ENCODE results near the gene PES1.
"Not testable (repeated sequence)": the region's sequence is repeated elsewhere in the genome, so short reads cannot be mapped to it uniquely, and the experiment has no call there.

The PES1 gene

DNA sequence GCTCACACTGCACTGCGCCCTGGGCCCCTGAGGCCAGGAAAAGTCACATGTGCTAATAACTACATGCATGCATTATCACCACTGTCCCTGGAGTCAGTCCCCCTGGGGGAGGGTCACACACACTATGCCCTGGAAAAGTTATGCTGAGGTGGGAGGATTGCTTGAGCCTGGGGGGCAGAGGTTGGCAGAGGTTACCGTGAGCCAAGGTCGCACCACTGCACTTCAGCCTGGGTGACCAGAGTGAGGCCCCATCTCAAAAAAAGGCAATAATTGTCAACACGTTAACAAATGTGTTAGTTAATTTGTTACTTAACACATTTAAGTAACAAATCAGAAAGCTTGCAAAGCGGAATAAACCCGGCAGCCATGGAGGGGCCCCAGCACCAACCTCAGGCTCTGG, 31.8 kb downstream of the PES1 start:
- peaks cover 19% of the 10 kb centered on the region for H3K4me1 ChIP-seq (ENCODE audit: insufficient read depth, insufficient read length)
- H3K9me3 ChIP-seq (ENCODE audit: insufficient read depth, low read length) = no peaks in the 10 kb centered on the region
- no peak for DNase-seq (ENCODE audit: low read depth, low spot score)
- no peak for TF ChIP-seq SUZ12 (IDR thresholded peaks at IDR 0.05; ENCODE audit: extremely low read depth, insufficient read depth, insufficient read length)
- no peak for TF ChIP-seq YY1 (IDR thresholded peaks at IDR 0.05; ENCODE audit: insufficient read depth, insufficient read length)
- no peak for TF ChIP-seq ZNF274 (IDR thresholded peaks at IDR 0.05; ENCODE audit: low read depth, low read length)
- no peak overlapping the region for H3K4me3 ChIP-seq (ENCODE audit: insufficient read length, low read depth)
- peak overlapping the region; percentile 51 for H3K9ac ChIP-seq (ENCODE audit: insufficient read length, low read depth)
- H3K27me3 ChIP-seq (ENCODE audit: insufficient read depth, insufficient read length) = no peaks in the 10 kb centered on the region
- H3K36me3 ChIP-seq (ENCODE audit: insufficient read depth, insufficient read length, low read length) = no peaks in the 10 kb centered on the region

DNA sequence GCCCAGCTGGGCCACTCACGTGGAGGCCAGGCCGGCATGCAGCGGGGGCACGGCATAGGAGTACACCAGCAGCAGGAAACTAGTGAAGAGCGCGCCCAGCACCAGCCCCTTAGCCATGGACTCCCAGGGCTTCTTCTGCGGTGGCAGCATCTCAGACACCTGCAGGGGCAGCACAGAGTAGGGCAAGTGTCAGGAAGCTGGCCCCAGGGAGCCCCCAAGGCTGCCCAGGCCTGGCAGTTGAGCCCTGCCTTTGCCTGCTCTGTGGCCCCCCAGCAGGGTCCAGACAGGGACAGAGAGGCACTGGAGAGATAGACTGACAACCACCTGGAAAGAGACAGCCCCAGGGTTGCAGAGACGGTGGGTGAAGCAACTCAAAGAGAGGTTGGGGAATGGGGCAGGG, 34.5 kb downstream of the PES1 start:
- TF ChIP-seq ZNF274 (IDR thresholded peaks at IDR 0.05; ENCODE audit: low read depth, low read length) (no peak), SUZ12 (IDR thresholded peaks at IDR 0.05; ENCODE audit: extremely low read depth, insufficient read depth, insufficient read length) (no peak), YY1 (IDR thresholded peaks at IDR 0.05; ENCODE audit: insufficient read depth, insufficient read length) (no peak)
- Histone ChIP-seq H3K36me3 (ENCODE audit: insufficient read depth, insufficient read length, low read length) (no peaks in the 10 kb centered on the region), H3K4me1 (ENCODE audit: insufficient read depth, insufficient read length) (peaks cover 11% of the 10 kb centered on the region), H3K27me3 (ENCODE audit: insufficient read depth, insufficient read length) (no peaks in the 10 kb centered on the region), H3K4me3 (ENCODE audit: insufficient read length, low read depth) (no peak overlapping the region), H3K9ac (ENCODE audit: insufficient read length, low read depth) (no peak overlapping the region), H3K9me3 (ENCODE audit: insufficient read depth, low read length) (no peaks in the 10 kb centered on the region)
- DNase-seq (ENCODE audit: low read depth, low spot score) = no peak

DNA sequence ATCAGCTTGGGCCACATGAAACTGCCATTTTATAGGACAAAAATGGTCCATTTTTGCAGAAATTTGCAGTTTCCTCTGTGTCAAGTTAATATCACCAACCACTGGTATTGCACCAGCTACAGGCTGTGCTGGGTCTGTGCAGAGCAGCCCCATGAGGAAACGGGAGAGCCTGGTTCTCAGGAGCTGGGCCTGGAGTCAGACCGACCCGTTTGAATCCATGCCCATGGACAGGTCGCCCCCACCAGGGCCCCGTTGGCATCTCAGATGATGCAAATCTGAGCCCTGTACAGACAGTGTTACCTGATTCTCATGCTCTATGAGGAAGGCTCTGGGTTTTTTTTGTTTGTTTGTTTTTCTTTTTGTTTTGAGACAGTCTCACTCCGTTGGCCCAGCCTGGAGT, 35.3 kb downstream of the PES1 start:
- DNase-seq (ENCODE audit: low read depth, low spot score) = no peak
- Histone ChIP-seq H3K4me1 (ENCODE audit: insufficient read depth, insufficient read length) (peaks cover 7% of the 10 kb centered on the region), H3K4me3 (ENCODE audit: insufficient read length, low read depth) (no peak overlapping the region), H3K9me3 (ENCODE audit: insufficient read depth, low read length) (no peaks in the 10 kb centered on the region), H3K9ac (ENCODE audit: insufficient read length, low read depth) (no peak overlapping the region), H3K27me3 (ENCODE audit: insufficient read depth, insufficient read length) (no peaks in the 10 kb centered on the region), H3K36me3 (ENCODE audit: insufficient read depth, insufficient read length, low read length) (no peaks in the 10 kb centered on the region)
- no peak for TF ChIP-seq YY1 (IDR thresholded peaks at IDR 0.05; ENCODE audit: insufficient read depth, insufficient read length)
- no peak for TF ChIP-seq SUZ12 (IDR thresholded peaks at IDR 0.05; ENCODE audit: extremely low read depth, insufficient read depth, insufficient read length)
- TF ChIP-seq ZNF274 (IDR thresholded peaks at IDR 0.05; ENCODE audit: low read depth, low read length) = no peak

DNA sequence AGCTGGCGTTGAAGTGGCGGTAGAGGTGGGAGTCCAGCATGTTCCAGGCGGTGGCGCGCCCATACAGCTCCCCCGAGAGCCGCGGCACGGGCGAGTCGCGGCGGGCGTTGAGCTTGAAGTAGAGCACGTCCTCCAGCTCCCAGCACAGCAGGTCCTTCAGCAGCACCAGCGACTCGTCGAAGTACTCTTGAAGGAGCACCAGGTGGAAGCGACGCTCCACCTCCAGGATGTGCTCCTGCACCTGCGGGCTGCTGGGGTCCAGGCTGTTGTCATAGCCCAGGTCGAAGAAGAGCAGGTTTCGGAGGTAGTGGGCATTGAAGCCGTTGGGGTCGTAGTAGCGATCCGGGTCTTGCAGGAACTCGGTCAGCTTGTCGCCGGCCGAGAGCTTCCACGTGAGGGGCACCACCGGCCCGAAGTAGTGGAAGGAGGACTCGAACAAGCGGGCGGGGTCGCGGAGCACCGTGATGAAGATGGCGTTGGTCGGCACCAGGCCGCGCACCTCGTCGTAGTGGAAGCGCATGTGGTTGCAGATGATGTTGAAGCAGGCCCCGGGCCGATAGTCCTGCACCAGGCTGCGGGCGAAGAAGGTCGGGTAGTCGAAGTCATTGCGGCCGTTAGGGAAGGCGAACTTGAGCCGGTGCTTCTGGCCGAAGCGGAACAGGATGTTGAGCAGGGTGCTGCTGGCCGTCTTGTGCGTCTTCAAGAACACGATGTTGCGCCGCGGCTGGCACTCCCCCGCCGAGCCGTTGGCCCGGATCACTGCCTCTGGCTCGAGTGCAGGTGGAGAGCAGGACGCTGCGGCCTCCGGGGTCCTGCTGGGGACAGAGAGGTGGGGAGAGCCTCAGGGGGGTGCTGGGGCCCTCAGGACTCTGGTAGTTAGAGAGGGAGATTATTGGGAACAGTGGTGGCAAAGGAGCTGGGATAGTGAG, 36.2 kb downstream of the PES1 start:
- H3K36me3 ChIP-seq (ENCODE audit: insufficient read depth, insufficient read length, low read length) = no peaks in the 10 kb centered on the region
- no peak for TF ChIP-seq ZNF274 (IDR thresholded peaks at IDR 0.05; ENCODE audit: low read depth, low read length)
- TF ChIP-seq SUZ12 (IDR thresholded peaks at IDR 0.05; ENCODE audit: extremely low read depth, insufficient read depth, insufficient read length) = no peak
- TF ChIP-seq YY1 (IDR thresholded peaks at IDR 0.05; ENCODE audit: insufficient read depth, insufficient read length) = no peak
- H3K9me3 ChIP-seq (ENCODE audit: insufficient read depth, low read length) = no peaks in the 10 kb centered on the region
- DNase-seq (ENCODE audit: low read depth, low spot score) = no peak
- no peak overlapping the region for H3K9ac ChIP-seq (ENCODE audit: insufficient read length, low read depth)
- H3K4me1 ChIP-seq (ENCODE audit: insufficient read depth, insufficient read length) = peaks cover 4% of the 10 kb centered on the region
- no peak overlapping the region for H3K4me3 ChIP-seq (ENCODE audit: insufficient read length, low read depth)
- H3K27me3 ChIP-seq (ENCODE audit: insufficient read depth, insufficient read length) = no peaks in the 10 kb centered on the region

DNA sequence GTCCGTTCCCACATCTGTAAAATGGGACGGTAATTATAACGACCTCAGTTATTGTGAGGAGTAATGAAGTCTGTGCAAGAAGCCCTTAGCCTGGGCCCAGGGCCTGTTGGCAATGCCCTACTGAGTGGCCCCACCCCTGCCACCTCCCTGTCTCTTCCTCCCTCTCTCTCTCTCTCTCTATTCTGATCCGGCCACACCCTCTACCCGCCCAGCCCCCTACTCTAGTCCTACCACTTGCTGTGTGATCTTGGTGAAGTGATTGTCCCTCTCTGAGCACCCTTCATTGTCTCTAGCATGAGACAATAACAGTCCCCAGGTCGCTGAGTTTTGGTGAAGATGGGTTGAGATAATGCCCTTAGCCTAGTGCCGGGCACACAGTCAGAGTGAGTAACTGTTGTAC, 37.7 kb downstream of the PES1 start:
- H3K27me3 ChIP-seq (ENCODE audit: insufficient read depth, insufficient read length) = no peaks in the 10 kb centered on the region
- H3K4me3 ChIP-seq (ENCODE audit: insufficient read length, low read depth) = no peak overlapping the region
- no peak for DNase-seq (ENCODE audit: low read depth, low spot score)
- H3K4me1 ChIP-seq (ENCODE audit: insufficient read depth, insufficient read length) = no peaks in the 10 kb centered on the region
- TF ChIP-seq SUZ12 (IDR thresholded peaks at IDR 0.05; ENCODE audit: extremely low read depth, insufficient read depth, insufficient read length) = no peak
- no peak for TF ChIP-seq YY1 (IDR thresholded peaks at IDR 0.05; ENCODE audit: insufficient read depth, insufficient read length)
- no peak for TF ChIP-seq ZNF274 (IDR thresholded peaks at IDR 0.05; ENCODE audit: low read depth, low read length)
- no peak overlapping the region for H3K9ac ChIP-seq (ENCODE audit: insufficient read length, low read depth)
- no peaks in the 10 kb centered on the region for H3K36me3 ChIP-seq (ENCODE audit: insufficient read depth, insufficient read length, low read length)
- H3K9me3 ChIP-seq (ENCODE audit: insufficient read depth, low read length) = no peaks in the 10 kb centered on the region

DNA sequence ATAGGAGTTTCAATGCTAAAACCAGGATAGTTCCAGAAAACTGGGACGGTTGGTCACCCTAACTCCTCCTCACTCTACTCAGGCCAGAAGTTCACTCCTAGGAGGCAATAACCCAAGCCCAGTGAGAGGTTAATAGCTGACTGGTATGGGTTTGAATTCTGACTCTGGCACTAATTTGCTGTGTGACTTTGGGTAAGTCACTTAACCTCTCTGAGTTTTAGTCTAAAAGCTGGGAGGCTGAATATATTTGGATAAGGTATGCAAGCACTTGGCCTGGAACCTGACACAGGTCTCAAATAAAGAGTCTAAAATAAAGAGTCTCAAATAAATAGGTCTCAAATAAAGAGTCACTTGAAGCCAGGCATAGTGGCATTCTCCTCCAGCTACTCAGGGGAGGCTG, 39.0 kb downstream of the PES1 start:
- Histone ChIP-seq H3K27me3 (ENCODE audit: insufficient read depth, insufficient read length) (no peaks in the 10 kb centered on the region), H3K4me1 (ENCODE audit: insufficient read depth, insufficient read length) (peaks cover 2% of the 10 kb centered on the region), H3K36me3 (ENCODE audit: insufficient read depth, insufficient read length, low read length) (no peaks in the 10 kb centered on the region), H3K9ac (ENCODE audit: insufficient read length, low read depth) (no peak overlapping the region), H3K4me3 (ENCODE audit: insufficient read length, low read depth) (no peak overlapping the region), H3K9me3 (ENCODE audit: insufficient read depth, low read length) (no peaks in the 10 kb centered on the region)
- DNase-seq (ENCODE audit: low read depth, low spot score) = no peak
- TF ChIP-seq ZNF274 (IDR thresholded peaks at IDR 0.05; ENCODE audit: low read depth, low read length) = no peak
- no peak for TF ChIP-seq YY1 (IDR thresholded peaks at IDR 0.05; ENCODE audit: insufficient read depth, insufficient read length)
- TF ChIP-seq SUZ12 (IDR thresholded peaks at IDR 0.05; ENCODE audit: extremely low read depth, insufficient read depth, insufficient read length) = no peak

DNA sequence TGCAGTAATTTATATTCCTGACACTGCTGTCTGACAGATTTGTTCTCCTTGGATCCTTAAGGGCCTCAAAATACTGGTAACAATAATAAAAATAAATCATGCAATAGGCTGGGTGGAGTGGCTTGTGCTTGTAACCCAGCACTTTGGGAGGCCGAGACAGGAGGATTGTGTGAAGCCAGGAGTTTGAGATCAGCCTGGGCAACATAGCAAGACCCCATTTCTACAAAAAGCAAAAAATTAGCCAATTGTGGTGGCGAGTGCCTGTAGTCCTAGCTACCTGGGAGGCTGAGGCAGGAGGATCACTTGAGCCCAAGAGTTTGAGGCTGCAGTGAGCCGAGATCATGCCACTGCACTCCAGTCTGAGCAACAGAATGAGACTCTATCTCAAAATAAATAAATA, 39.9 kb downstream of the PES1 start:
- H3K27me3 ChIP-seq (ENCODE audit: insufficient read depth, insufficient read length); H3K36me3 ChIP-seq (ENCODE audit: insufficient read depth, insufficient read length, low read length); DNase-seq (ENCODE audit: low read depth, low spot score); H3K9ac ChIP-seq (ENCODE audit: insufficient read length, low read depth); H3K4me1 ChIP-seq (ENCODE audit: insufficient read depth, insufficient read length); H3K4me3 ChIP-seq (ENCODE audit: insufficient read length, low read depth); H3K9me3 ChIP-seq (ENCODE audit: insufficient read depth, low read length): not testable (repeated sequence)

Measured in NT2/D1 (cell line).